PC-9 (cell line): ENCODE data around the gene ZNF692.

Experiments used
- EZH2 ChIP-seq: fragments of 200-600 bp; sonication (generic); IDR thresholded peaks from 2 replicates; pipeline ENCODE4 v1.8.0; 2017; ENCODE audit warnings: antibody characterized with exemption, low read depth
- TF ChIP-seq, protein P1 (sequence below): fragments of 200-600 bp; sonication (generic); conservative IDR thresholded peaks from 2 replicates; pipeline ENCODE4 v1.6.1; 2017; ENCODE audit warnings: mixed run types, antibody characterized with exemption, mild to moderate bottlenecking, moderate library complexity

DNA sequence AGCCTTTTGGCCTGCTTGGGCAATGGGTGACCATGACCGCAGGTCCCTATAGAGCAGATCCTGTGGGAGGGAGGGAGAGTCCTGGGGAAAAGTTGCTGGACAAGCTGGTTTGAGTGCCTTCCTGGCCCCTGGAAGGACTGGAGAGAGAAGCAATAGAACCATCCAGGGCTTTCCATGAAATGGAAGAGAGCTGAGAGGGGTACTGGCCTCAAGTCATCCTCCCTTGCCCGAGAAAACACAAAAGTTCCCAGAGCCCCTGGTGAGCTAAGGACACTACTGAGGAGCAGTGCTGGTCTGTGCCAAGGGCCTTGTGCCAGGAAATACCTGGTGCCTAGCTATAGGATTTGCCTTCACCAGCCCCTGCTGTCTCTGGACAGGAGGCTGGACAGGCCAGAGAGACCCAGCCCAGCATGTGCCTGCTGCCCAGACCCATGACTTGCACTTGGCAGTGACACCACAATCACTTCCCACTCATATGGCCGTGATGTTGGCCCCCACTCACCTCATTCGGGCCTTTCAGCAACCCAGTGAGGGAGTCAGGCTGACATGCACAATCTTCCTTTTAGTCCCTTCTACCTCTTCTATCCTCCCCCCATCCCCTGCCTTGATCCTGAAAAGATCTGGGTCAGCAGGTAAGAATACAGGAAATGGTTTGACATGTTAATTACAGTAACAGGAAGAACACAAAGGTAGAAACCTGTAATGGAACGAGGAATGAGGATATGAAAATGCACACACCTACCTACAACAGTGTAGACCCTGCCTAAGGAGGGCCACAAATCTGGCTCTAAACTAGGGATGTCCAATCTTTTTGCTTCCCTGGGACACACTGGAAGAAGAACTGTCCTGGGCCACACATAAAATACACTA is 40.1 kb downstream of the ZNF692 start:
- TF ChIP-seq, protein P1, sequence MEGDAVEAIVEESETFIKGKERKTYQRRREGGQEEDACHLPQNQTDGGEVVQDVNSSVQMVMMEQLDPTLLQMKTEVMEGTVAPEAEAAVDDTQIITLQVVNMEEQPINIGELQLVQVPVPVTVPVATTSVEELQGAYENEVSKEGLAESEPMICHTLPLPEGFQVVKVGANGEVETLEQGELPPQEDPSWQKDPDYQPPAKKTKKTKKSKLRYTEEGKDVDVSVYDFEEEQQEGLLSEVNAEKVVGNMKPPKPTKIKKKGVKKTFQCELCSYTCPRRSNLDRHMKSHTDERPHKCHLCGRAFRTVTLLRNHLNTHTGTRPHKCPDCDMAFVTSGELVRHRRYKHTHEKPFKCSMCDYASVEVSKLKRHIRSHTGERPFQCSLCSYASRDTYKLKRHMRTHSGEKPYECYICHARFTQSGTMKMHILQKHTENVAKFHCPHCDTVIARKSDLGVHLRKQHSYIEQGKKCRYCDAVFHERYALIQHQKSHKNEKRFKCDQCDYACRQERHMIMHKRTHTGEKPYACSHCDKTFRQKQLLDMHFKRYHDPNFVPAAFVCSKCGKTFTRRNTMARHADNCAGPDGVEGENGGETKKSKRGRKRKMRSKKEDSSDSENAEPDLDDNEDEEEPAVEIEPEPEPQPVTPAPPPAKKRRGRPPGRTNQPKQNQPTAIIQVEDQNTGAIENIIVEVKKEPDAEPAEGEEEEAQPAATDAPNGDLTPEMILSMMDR: no peak
- no peak for TF ChIP-seq EZH2
